ENCODE data around the gene GORASP1. TPM values are rescaled to one million over a fixed set of nuclear protein-coding genes. Genes with fewer than 3 reads are reported as not detected.

GORASP1 gene
- total and polyA plus RNA-seq, 2 of the 8 experiments (the other 6 are each of a cell fraction or from before 2014, with no cell fraction given): 33.4 to 33.5 TPM

DNA sequence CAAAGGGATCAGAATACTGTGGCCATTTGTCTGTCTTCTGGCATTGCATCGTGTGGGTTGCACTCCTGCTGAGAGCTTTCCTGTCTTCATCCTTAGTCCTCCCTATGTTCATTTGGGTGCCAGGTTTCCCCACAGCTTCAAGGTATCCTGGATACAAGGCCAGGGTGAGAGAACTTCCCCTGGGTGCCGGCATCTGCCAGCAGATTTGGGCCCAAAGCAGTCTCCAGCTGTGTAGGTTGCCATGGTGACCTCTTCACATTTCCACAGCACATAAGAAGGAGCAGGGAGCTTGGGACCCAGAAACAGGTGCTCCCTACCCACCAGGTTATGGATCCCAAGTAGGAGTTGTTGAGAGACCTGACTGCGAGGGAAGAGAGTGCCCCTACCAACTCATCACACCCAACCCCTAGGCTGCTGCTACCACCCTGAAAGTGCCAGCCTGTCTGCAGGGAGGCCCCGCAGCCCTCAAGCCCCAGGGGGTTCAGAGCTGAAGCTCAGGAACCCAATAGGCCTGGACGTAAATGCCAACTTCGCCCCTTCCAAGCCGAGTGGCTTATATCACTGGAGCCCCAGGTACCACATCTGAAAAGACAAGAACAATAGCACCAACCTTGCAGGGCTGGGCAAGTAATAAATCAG, 20.0 kb upstream of the GORASP1 start:
- Histone ChIP-seq H2BK15ac (ENCODE audit: low read length) (no peak overlapping the region), H2BK5ac (ENCODE audit: low read depth, low read length) (no peak overlapping the region), H3K9me3 (ENCODE audit: insufficient read depth in 2 of 2, low read depth in 1 of 2, low read length in 1 of 2) (no peaks in the 10 kb centered on the region), H4K5ac (ENCODE audit: insufficient read length, low read depth, low read length) (no peak overlapping the region), H4K8ac (ENCODE audit: extremely low read depth, insufficient read depth, low read length) (no peak overlapping the region), H4K91ac (replicated peaks; ENCODE audit: insufficient read length, low read length) (no peak overlapping the region), H3K4me2 (ENCODE audit: insufficient read depth in 1 of 2, low read depth in 2 of 2, low read length in 2 of 2) (no peak overlapping the region), H3K18ac (ENCODE audit: extremely low read depth, low read length) (no peak overlapping the region), H3K4ac (replicated peaks; ENCODE audit: insufficient read length, low read depth, low read length) (no peak overlapping the region), H3K56ac (replicated peaks; ENCODE audit: insufficient read length, low read depth, low read length) (no peak overlapping the region), H3K27ac (ENCODE audit: low read depth, low read length) (no peak overlapping the region), H3K27me3 (replicated peaks in 1 of 4; ENCODE audit: control insufficient read depth in 3 of 4, extremely low read depth in 1 of 4, insufficient read depth in 3 of 4, low read length in 3 of 4) (no peaks in the 10 kb centered on the region), H3K23ac (ENCODE audit: insufficient read length) (no peak overlapping the region), H2AK5ac (ENCODE audit: low read depth, low read length) (no peak overlapping the region), H3K9ac (replicated peaks in 1 of 4; ENCODE audit: extremely low read depth in 1 of 4, low read depth in 3 of 4, low read length in 3 of 4) (no peak overlapping the region), H3K79me1 (ENCODE audit: low read depth, low read length) (no peaks in the 10 kb centered on the region), H4K20me1 (replicated peaks in 1 of 2; ENCODE audit: control insufficient read depth in 1 of 2, insufficient read depth in 2 of 2, low read length in 2 of 2) (no peaks in the 10 kb centered on the region), H3K79me2 (ENCODE audit: control insufficient read depth in 1 of 2, insufficient read depth in 2 of 2, low read length in 2 of 2) (no peaks in the 10 kb centered on the region), H2BK20ac (ENCODE audit: low read length) (no peak overlapping the region), H2AFZ (ENCODE audit: low read length) (no peak overlapping the region), H3K23me2 (ENCODE audit: low read depth, low read length) (no peaks in the 10 kb centered on the region), H2BK12ac (ENCODE audit: low read depth, low read length) (no peak overlapping the region), H3K4me1 (replicated peaks in 1 of 4; ENCODE audit: control insufficient read depth in 3 of 4, insufficient read depth in 4 of 4, low read length in 3 of 4) (0 out of 7 replicates have a peak, but pooled peaks cover 0 to 3% (median 0%) of the 10 kb centered on the region in 4 experiments), H3K4me3 (ENCODE audit: extremely low read depth in 1 of 4, insufficient read depth in 2 of 4, low read depth in 3 of 4, low read length in 4 of 4) (no peak overlapping the region), H3K36me3 (ENCODE audit: control insufficient read depth in 2 of 4, insufficient read depth in 4 of 4, low read length in 3 of 4) (no peaks in the 10 kb centered on the region), H2BK120ac (replicated peaks; ENCODE audit: low read depth, low read length) (no peak overlapping the region), H3K14ac (ENCODE audit: insufficient read length) (no peak overlapping the region)
- no peak for FAIRE-seq
- ChIA-PET POLR2A (ENCODE audit: partially characterized antibody) (interaction anchor here (1.2 to 3.1 kb wide), 7 partner anchors 9 to 135 kb away, joined by 3 to 13 read pairs (median 5); no protein-coding TSS in a partner anchor), CTCF (ENCODE audit: partially characterized antibody) (interaction anchor here (0.7 to 20.0 kb wide), 33 partner anchors 9 to 251 kb away, joined by 3 to 496 read pairs (median 6); partner anchors contain the start of genes CX3CR1, GORASP1, TTC21A and XIRP1)
- 84% methylated on average over 7 of the region's 7 CpGs; no CpG with 5 or more reads in 1 of the 2 experiments for WGBS, 2 experiments (ENCODE audit: extremely low coverage in 1 of 2, insufficient coverage in 1 of 2, insufficient read length in 1 of 2, insufficient replicate concordance in 2 of 2, low coverage in 1 of 2, low lambda C conversion rate in 2 of 2, missing lambda C conversion rate in 1 of 2)
- DNase-seq (ENCODE audit: low read depth in 1 of 2, low spot score in 2 of 2): no peak
- TF ChIP-seq NANOG (IDR thresholded peaks at IDR 0.05; ENCODE audit: insufficient read depth, low read depth, low read length, poor library complexity, severe bottlenecking) (no peak), SAP30 (IDR thresholded peaks at IDR 0.05; ENCODE audit: insufficient read depth, insufficient replicate concordance, low read length) (no peak), SP2 (IDR thresholded peaks at IDR 0.05; ENCODE audit: low read length) (no peak), YY1 (IDR thresholded peaks at IDR 0.05; ENCODE audit: low read depth, low read length) (no peak), POLR2A (IDR thresholded peaks at IDR 0.05; ENCODE audit: control extremely low read depth in 1 of 2, low read depth in 2 of 2, low read length in 2 of 2) (no peak), RAD21 (IDR thresholded peaks at IDR 0.05 in 1 of 2, conservative IDR thresholded peaks at IDR 0.05 in 1 of 2; ENCODE audit: low read depth in 2 of 2, low read length in 2 of 2) (no peak), BCL11A (IDR thresholded peaks at IDR 0.05; ENCODE audit: low read depth in 2 of 2, low read length in 2 of 2) (no peak), SP1 (IDR thresholded peaks at IDR 0.05; ENCODE audit: low read depth, low read length) (no peak), BRCA1 (IDR thresholded peaks at IDR 0.05; ENCODE audit: low read depth, low read length) (no peak), FOSL1 (IDR thresholded peaks at IDR 0.05; ENCODE audit: insufficient read depth, low read depth, low read length) (no peak), SIRT6 (IDR thresholded peaks at IDR 0.05; ENCODE audit: low read length) (no peak), CHD2 (IDR thresholded peaks at IDR 0.05; ENCODE audit: low read length) (no peak), RNF2 (IDR thresholded peaks at IDR 0.05; ENCODE audit: borderline replicate concordance, low read depth, low read length, missing control alignments, poor library complexity, severe bottlenecking) (no peak)

Data from H1 (cell line).